Cerebellar cortex (tissue), 1 donor: Measurements from ENCODE around the gene DNAL1.
A peak's percentile ranks its signal among the peaks of the same experiment; 100 is the strongest.
"Not testable (repeated sequence)": the region's sequence is repeated elsewhere in the genome, so short reads cannot be mapped to it uniquely, and the experiment has no call there.

Experiments
- DNase-seq: peaks from one replicate; pipeline ENCODE4 v3.0.0-alpha.2; 2015; ENCODE audit warnings: low spot score

DNAL1 gene

DNA sequence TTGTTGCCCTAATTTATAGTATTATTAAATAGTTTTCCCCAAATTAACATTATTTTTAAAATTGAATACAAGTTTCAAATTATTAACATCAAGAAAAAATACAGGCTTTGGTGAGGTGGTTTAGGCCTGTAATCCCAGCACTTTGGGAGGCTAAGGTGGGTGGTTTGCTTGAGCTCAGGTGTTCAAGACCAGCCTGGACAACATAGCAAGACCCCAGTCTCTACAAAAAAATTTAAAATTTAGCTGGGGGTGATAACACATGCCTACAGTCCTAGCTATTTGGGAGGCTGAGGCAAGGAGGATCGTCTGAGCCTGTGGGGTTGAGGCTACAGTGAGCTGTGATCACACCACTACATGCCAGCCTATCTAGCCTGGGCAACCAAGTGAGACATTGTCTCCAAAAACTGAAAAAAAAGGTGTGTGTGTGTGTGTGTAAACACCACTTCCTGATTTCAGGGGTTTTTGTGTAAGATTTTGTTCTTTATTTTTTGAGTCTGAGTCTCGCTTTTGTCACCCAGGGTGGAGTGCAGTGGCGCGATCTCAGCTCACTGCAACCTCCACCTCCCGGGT lies 3.9 kb upstream of the DNAL1 start:
- no peak for DNase-seq

DNA sequence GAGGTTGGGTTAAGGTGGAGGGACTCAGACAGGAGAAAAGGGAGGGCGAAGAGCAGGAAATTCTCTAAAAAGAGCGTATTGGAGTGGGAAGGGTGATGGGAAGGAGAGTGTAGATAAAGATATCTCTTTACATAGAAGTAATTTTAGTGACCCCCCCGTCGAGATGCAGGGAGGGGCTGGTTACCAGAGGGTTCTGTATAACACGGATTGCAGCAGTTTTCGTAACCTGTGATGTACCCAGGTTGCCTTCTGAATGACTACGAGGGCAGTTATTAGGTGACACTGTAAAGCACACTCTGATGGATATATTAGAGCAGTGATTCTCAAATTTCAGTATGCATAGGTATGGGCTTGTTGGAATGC lies 443 bp downstream of the DNAL1 start:
- DNase-seq, result no peak

DNA sequence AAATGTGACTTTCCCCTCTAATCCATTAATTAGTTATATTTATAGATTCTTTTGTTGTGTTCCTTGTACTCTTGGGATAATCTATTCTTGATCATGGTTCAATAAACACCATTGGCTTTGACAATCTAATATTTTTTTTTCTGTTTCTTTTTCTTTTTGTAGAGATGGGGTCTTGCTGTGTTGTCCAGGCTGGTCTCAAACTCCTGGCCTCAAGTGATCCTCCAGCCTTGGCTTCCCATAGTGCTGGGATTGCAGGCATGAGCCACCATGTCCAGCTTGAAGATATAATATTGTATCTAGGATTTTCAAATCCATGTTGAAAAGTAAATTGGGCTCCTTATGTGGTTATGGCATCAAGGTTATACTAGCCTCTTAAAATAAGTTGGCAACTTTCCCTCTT lies 6.2 kb downstream of the DNAL1 start:
- DNase-seq, result no peak

DNA sequence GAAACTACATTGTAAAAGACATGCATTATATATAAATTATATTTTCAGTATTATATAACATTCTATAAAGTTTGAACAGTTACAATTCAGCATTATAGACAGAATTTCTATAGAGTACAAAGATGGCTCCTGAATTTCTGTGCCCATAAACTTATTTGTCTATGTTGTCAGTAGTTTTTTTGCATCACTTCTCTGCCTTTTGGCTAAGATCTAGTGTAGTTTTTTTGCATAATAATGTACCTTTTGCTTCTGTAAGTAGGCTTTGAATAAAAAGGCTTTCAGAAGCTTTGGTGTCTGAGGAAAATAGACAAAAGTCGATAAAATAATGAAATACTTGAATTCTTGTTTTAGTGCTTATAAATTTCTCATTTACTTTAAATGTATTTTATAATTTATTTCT lies 11.1 kb downstream of the DNAL1 start:
- no peak for DNase-seq

DNA sequence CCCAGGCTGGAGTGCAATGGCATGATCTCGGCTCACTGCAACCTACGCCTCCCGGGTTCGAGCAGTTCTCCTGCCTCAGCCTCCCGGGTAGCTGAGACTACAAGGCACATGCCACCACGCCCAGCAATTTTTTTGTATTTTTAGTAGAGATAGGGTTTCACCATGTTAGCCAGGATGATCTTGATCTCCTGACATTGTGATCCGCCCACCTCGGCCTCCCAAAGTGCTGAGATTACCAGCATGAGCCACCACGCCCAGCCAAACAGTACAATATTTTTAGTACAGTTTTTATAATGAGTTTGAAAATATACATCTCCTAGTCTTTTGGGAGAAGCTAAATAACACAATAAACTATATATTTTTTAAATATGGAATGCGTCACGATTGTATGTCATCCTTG lies 14.4 kb downstream of the DNAL1 start:
- not testable (repeated sequence) for DNase-seq

DNA sequence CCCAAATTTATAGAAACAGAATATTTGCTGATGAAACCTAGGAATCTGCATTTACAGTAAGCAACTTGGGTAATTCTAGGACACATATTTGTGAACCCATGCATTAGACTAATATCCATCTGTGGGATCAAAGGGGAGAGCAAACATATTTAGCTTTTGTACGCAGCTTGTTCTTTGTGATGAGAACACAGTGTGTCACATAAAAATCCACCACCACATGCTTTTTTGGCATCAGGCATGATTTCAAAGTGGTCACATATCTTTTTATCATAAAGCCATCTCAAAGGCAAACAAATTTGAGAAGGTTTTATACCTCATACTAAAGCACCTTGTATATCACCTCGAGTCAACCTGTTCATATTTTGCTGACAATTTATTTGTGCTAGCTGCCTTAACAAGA lies 15.7 kb downstream of the DNAL1 start:
- DNase-seq, result no peak

DNA sequence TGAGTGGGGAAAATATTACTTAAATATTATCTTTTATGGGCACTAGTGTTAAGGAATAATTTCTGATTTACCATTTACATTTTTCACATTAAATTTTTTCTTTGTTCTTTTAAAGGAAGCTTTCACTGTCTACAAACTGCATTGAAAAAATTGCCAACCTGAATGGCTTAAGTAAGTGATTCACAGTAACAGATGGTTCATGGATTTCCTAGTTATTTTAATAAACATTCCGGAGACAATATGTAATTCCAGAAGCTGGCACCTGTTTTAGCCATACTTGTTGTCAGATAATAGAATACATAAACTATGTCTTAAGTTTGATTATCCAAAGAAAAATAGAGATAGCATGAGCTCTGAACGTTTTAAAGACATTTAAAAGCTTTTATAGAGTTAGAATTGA lies 17.1 kb downstream of the DNAL1 start:
- DNase-seq, result no peak

DNA sequence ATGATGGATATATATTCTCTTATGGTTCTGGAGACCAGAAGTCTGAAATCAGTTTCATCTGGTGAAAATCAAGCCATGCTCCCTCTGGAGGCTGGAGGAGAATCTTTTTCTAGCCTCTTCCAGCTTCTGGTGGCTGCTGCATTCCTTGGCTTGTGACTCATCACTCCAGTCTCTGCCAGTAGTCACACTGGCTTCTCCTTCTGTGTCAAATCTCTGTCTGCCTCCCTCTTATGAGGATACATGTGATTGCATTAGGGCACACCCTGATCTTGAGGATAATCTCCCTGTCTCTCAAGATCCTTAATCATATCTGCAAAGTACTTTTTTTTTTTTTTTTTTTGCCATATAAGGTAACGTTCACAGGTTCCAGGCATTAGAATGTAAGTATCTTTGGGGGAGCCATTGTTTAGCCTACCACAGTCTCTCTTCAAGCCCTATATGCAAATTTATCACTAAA lies 17.7 kb downstream of the DNAL1 start:
- peak; percentile 31 for DNase-seq

DNA sequence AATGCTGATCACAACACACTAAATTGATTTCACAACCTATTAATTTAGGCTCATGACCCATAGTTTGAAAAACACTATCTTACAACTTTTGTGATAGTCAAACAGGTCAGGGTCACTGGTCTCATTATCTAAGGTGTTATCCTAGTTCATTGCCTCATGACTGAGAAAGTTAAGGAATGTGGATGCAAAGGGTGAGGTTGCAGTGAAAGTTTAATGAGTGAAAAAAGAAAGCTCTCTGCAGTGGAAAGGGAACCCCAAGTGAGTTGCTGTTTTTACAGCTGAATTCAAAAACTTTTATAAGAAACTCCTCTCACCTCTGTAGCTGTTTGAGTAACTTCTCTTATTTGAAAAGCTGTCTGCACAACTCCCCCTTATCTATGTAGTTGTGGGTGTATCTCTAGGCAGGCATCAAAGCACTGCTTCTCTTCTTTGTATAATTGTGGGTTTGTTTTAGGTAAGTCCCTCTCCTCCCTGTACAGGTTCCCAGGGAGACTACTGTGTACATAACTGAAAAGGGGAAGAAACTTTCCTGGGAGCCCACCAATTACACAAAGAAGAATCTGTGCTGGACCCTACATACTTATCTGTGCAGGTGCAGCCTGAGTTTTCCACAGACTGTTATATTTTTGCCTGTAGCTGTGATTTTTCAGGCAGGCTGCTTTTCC lies 18.9 kb downstream of the DNAL1 start:
- no peak for DNase-seq

DNA sequence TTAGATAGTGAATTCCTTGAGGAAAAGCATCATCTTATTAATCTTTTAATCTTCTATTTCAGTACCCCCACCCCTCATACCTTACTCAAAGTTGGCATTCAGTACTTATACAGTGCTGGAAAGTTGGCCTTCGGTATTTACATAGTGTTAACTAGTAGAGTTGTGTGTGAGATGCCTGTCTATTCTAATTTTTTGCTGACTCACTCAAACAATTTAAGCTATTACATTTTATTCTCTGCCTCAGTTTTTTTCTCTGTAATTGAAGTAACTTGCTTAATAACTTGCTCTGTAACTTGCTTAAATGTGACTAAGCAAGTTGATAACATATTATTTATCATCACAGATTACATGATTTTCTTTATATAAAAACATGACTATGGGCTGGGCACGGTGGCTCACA lies 20.3 kb downstream of the DNAL1 start:
- no peak for DNase-seq

DNA sequence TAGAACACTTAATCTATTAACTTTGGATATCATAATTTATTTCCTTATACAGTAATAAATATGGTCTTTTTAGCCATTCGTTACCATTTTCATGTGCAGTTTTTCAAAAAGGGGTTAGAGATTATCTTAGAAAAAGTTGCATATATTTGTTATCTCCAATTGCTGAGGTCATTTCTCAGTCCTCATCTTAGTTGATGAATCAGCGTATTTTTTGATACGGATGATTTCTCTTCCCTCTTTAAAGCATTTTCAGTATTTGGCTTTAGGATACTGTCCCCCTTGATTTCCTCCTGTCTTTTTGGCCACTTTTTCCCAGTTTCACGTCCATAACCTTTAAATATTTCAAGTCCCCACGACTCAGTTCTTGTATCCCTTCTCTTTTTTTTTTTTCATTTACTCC lies 21.8 kb downstream of the DNAL1 start:
- no peak for DNase-seq

DNA sequence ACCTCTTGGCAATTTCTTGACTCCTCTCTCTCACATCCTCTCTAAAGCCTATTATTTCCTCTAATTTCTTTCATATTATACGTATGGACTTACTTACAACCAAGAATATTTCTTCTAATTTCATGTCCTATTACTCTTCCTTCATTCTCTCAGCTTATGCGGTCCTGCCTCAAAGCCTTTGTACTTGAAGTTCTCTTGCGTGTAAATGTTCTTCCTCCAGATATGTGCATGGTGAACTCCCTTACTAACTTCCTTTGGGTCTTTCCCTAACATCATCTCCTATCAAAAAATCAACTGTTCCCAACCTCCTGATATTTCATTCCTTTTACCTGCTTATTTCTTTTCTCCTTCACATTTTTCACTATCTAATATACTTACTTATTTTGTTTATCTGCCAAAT lies 23.1 kb downstream of the DNAL1 start:
- no peak for DNase-seq

DNA sequence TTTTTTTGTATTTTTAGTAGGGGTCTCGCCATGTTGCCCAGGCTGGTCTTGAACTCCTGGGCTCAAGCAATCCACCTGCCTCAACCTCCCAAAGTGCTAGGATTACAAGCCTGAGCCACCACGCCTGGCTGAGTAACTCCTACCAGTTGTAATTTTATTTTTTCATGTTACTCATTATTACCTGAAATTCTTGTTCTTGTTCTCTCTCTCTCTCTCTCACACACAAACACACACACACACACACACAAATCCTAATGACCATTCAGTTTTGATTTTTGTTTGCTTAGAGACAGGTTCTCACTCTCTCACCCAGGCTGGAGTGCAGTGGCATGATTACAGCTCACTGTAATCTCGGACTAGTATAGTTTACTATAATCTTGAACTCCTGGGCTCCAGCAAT lies 30.2 kb downstream of the DNAL1 start:
- DNase-seq, result no peak

DNA sequence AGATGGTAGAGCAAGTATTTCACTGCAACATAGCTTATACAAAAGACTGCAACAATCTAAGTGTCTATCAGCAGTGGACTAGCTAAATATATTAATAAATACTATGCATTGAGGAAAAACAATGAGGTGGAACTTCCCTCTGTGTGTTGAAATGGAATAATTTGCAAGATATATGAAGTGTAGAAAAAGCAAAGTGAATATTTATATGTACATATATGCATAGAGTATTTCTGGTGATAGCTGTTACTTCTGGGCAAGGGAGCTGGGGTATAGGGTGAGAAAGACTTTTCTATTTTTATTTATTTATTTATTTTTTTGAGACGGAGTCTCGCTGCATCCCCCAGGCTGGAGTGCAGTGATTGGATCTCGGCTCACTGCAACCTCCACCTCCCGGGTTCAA lies 33.9 kb downstream of the DNAL1 start:
- no peak for DNase-seq

DNA sequence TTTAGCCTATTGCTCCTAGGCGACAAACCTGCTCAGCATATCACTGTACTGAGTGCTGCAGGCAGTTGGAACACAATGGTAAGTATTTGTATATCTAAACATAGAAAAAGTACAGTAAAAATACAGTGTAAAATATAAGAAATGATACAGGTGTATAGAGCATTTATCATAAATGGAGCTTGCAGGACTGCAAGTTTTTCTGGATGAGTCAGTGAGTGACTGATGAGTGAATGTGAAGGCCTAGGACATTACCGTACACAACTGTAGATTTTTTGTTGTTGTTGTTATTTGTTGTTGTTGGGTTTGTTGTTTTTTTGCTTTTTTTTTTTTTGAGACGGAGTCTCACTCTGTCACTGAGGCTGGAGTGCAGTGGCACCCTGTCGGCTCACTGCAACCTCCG lies 36.0 kb downstream of the DNAL1 start:
- no peak for DNase-seq

DNA sequence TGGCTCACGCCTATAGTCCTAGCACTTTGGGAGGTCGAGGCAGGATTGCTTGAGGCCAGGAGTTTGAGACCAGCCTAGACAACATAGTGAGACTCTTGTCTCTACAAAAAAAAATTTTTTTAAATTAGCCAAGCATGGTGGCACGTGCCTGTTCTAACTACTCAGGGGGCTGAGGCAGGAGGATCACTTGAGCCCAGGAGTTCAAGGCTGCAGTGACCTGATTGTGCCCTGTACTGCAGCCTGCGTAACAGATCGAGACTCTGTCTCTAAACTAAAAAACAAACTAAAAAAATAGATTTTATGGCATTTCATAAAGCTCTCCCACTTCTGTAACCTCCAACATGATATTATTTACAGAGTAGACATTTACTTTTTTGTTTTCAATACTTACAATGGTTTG lies 39.8 kb downstream of the DNAL1 start:
- no peak for DNase-seq

DNA sequence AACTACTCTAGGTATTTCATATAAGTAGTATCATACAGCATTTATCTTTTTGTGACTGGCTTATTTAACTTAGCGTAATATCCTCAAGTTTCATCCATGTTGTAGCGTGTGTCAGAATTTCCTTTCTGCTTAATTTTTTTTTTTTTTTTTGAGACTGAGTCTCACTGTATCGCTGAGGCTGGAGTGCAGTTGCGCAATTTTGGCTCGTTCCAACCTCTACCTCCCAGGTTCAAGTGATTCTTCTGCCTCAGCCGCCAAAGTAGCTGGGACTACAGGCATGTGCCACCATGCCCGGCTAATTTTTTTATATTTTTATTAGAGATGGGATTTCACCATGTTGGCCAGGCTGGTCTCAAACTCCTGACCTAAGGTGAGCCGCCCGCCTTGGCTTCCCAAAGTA lies 40.5 kb downstream of the DNAL1 start:
- DNase-seq, result no peak

DNA sequence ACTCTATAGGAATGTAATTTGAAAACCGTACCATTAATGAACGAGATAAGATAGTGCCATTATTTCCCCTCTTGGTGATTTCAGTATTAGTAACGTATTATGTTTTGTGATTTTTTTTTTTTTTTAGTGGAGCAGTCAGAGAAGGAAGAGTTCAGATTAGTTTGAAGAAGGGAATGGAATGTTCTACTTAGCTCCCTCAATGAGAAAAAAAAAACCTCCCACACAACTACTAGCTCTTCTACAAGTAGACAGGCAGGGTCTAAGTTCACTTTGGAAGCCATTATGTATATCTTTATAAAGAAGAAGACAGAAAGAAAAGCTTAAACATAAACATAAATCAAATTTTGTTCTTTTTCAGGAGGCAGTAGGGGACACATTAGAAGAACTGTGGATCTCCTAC lies 42.1 kb downstream of the DNAL1 start:
- DNase-seq, result no peak

DNA sequence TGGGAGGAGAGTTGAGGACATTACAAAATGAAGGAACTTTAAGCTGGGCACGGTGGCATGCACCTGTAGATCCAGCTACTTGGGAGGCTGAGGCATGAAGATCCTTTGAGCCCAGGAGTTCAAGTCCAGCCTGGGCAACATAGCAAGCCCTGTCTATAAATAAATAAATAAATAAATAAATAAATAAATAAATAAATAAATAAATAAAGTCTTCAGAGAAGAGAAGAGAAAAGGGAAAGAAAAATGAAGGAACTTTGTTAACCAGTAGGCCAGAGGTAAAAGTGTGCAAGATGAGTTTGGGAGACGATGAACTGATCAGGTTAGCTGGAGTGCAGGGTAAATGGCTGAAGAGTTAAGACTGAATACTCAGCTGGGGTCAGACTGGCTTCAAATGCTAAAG lies 49.3 kb downstream of the DNAL1 start:
- no peak for DNase-seq

DNA sequence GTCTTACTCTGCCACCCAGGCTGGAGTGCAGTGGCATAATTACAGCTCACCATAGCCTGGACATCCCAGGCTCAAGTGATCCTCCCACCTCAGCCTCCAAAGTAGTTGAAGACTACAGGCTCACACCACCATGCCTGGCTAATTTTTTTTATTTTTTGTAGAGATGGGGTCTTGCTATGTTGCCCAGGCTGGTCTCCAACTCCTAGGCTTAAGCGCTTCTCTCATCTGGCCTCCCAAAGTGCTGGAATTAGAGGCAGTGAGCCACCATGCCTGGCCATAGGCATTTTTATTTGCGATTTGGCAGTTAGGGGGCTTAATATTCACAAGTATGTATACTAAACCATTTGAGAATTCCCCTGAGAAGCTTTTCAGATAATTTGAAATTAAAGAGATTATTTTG lies 50.3 kb downstream of the DNAL1 start:
- DNase-seq, result no peak

DNA sequence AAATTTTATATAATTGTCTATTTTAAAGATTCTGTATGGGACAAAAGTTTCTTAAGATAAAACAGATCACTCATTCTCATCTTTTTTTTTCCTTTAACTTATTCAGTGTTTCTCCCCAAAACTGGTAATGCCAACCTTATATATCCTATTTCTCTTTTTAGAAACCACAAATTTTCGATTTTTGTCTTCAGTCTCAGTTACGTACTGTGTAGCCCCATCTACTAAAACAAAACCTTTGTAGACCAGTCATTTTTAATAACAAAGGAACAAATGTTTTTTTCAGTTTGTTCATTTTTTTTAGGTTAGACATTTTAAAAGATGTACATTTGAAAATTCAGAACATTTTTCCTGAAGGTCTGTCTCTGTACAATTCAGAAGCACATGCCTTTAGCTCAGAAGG lies 51.2 kb downstream of the DNAL1 start:
- no peak for DNase-seq

DNA sequence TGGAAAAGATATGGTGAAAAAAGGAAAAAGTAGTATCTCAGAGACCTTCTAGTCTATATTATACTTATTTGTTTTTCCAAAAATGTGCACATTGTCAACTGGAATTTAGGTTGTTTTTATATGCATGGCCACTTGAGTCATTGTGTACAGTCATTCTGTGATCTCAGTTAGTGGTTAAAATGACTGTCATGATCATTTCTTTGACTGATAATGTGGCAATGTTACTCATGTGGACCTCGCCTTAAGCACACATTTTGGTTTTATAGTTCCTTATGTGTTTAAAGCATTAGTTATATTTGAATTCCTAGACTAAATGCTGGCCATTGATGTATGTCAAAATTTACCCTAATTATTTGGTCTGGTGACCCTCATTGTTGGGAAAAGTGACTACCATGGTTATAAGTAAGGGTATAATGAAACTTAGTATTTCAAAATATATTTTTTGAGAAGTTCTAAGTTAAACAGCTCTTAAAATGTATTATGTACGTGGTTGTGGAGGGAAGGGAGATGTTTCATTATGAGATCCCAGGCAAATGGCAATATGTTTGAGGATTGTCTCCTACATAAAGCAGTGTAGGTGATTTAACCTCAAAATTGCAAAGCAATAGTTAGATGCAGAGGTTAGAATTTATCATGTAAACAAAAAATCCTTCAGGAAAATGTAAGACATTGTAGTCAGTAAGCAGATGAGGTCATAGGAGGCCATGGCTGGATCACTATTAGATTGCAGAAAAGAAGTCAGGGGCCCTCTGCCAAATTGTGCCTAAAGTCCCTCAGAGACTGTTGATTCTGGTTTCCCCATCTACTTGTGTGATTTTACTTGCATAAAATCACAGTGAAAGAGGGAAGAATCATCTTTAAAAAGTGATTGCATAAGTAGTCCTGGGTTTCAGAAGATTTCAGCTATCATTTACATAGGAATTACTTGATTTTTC lies 51.9 kb downstream of the DNAL1 start:
- DNase-seq, result no peak

DNA sequence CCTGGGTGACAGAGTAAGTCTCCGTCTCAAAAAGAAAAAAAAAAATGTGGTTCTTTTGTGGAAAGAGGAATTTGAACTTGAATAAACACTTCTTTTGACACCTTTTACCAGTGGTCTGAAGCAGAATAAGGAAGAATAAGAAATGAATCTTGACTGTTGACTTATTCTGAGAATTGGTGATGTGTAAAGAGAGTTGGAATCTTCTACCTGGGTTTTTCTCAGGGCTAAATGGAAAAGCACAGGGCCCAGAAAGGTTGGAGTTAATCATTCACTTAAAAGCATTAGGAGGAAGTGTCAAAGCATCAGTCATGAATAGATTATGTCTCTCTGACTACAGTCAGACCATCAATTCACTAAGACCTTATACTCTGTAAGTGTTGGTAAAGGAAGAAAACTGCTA lies 55.5 kb downstream of the DNAL1 start:
- DNase-seq, result no peak
